HepG2 (cell line): ENCODE data around the gene ACSM2B.

Experiments
- CEBPB ChIP-seq: IDR thresholded peaks from 2 replicates; pipeline ENCODE4 v1.6.1; 2011; ENCODE audit warnings: low read depth, low read length, improper control_type of control experiment, borderline replicate concordance
- CHD4 ChIP-seq: fragments of 200-600 bp; sonication (generic); IDR thresholded peaks from 2 replicates; pipeline ENCODE4 v1.7.0; 2017; ENCODE audit warnings: mild to moderate bottlenecking, low read length, borderline replicate concordance
- ELF4 ChIP-seq: sonication (generic); formaldehyde crosslinking; IDR thresholded peaks from 2 replicates; pipeline ENCODE4 v1.5.0; 2020; ENCODE audit warnings: missing genetic modification reagents, mild to moderate bottlenecking, moderate library complexity, borderline replicate concordance
- FOXK2 ChIP-seq: fragments of 450-650 bp; IDR thresholded peaks from 2 replicates; pipeline ENCODE4 v1.6.1; 2016
- YY1 ChIP-seq: IDR thresholded peaks from 2 replicates; pipeline ENCODE4 v1.6.1; 2011; ENCODE audit warnings: low read length, low read depth, moderate library complexity, mild to moderate bottlenecking; ENCODE audit not compliant: insufficient read depth, insufficient replicate concordance

DNA sequence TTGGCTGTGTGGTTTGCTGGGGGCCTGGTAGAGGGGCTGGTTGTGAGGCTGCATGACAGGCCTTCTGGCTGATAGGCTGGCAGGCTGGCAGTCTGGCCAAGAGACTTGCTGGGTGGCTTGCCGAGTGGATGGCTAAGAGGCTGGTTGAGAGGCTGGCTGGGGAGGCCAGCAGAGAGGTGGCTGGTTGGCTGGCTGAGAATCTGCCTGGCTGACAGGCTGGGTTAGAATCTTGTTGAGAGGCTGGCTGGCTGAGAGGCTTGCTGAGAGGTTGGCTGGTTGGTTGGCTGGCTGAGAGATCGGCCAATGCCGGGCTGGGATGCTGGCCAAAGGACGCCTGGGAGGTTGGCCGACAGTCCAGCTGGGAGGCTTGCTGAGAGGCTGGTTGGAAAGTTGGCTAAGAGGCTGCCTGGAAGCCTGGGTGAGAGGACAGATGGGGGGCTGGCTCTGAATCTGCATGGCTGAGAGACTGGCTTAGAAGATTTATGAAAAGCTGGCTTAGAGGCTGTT, 35.9 kb upstream of the ACSM2B start:
- TF ChIP-seq CHD4 (no peak), YY1 (no peak), ELF4 (no peak), CEBPB (no peak), FOXK2 (no peak)
